Fibroblast of skin of scalp (primary cell): ENCODE results near the gene ULK3. TPM values are rescaled to one million over a fixed set of nuclear protein-coding genes. Genes with fewer than 3 reads are reported as not detected.
A peak's percentile ranks its signal among the peaks of the same experiment; 100 is the strongest.
"Not testable (repeated sequence)": the region's sequence is repeated elsewhere in the genome, so short reads cannot be mapped to it uniquely, and the experiment has no call there.

Experiments
- DNase-seq: peaks from one replicate; pipeline ENCODE4 v3.0.0-alpha.2; 2013
- polyA plus RNA-seq, 2 experiments: library from polyadenylated mRNA; unstranded; fragments of 120-200 nt; gene quantifications; one replicate each; pipeline ENCODE4 v1.2.1, GENCODE V29; 2013; ENCODE audit not compliant: insufficient read length in 2 of 2

ULK3 gene, protein sequence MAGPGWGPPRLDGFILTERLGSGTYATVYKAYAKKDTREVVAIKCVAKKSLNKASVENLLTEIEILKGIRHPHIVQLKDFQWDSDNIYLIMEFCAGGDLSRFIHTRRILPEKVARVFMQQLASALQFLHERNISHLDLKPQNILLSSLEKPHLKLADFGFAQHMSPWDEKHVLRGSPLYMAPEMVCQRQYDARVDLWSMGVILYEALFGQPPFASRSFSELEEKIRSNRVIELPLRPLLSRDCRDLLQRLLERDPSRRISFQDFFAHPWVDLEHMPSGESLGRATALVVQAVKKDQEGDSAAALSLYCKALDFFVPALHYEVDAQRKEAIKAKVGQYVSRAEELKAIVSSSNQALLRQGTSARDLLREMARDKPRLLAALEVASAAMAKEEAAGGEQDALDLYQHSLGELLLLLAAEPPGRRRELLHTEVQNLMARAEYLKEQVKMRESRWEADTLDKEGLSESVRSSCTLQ
- 12.5 TPM for polyA plus RNA-seq (2013, experiment 1 of 2; ENCODE audit: insufficient read length)
- polyA plus RNA-seq (2013, experiment 2 of 2; ENCODE audit: insufficient read length) = 13.0 TPM

DNA sequence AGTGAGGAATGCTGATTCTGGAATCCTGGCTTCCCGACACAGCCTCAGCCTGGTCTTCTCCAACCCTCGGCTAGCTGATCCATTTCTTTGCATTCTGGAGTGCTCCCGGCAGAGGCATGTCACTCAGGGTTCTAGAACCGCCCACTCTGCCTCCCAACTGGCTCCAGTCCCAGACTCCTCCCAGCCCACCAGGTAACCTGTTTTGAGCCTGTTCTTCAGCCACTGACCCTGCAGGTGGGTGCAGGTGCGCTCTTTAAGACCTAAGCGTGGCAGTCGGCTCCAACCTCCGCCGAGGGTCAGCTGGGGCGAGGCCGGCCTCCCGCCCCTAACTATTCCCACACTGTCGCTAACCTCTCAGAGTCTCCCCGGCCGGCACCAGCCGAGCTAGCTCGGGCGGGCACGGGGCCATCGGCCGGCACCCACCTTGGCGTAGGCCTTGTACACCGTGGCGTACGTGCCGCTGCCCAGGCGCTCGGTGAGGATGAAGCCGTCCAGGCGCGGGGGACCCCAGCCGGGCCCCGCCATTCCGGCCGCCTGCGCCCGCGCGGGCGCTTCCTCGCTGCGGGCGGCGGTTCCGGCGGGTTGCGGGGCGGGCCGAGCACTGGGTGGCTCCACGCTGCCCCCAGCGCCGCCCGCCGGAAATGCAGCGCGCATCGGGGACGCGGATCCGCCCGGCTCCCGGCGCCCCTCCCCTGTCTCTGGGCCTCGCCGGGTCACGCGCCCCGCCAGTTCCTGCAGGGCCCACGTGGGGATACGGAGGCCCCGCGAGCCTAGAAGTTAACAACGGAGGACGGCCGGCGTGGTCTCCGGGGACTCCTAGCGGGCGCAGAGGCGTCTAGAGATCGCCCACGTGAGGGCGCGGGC is at the start of gene ULK3:
ULK3 (minus strand) TSS at position 576 of the 864 bp plus-strand sequence; CDS start at position 525, 51 bp downstream.
- DNase-seq = peak; percentile 87

DNA sequence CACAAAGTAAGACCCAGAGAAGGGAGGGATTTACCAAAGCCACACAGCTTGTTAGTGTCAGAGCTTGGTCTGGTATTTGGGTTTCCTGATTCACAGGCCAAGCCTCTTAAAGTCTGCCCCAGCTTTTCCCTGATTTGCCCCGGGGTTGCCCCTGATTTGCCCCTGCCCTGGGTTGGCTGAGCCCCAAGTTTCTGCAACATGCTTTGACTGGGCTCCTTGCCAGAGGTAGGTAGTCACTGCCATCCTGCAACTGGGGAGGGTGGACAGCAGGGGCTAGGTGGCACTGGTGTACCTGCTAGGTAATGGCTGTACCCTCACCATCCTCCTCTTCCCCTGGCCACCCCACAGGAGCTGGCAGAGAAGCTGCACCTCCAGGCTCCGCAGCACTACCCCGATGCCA is 49.4 kb upstream of the ULK3 start:
- no peak for DNase-seq

DNA sequence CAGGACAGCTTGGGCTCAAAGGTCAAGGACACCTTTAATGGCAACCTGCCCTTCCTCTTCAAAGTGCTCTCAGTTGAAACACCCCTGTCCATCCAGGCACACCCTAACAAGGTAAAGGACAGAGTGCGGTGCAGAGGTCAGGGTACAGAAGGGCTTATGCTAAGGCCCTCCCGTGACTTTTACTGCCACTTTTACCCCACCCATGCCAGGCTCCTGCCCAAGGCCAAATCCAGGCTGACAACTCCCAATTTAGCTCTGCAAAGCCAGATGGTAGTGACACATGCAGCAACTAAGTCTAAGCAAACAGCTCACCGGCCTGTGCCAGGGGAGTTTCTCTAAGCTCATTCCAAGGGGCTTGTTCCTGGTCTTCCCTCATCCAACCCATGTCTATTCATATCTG is 48.5 kb upstream of the ULK3 start:
- no peak for DNase-seq

DNA sequence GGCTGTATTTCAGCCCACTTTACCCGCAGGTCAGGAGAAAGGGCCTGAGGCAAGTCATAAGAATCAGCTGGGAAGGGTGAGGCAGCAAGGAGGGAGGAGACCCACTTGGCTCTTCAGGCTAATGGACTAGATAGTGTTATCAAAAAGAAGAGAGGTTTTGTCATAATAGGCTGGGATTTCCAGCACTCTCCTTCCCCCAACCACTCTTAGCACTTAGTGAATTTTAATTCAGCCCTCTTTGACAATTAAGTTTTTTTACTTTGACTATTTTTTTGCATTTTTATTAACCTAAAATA is 47.7 kb upstream of the ULK3 start:
- no peak for DNase-seq

DNA sequence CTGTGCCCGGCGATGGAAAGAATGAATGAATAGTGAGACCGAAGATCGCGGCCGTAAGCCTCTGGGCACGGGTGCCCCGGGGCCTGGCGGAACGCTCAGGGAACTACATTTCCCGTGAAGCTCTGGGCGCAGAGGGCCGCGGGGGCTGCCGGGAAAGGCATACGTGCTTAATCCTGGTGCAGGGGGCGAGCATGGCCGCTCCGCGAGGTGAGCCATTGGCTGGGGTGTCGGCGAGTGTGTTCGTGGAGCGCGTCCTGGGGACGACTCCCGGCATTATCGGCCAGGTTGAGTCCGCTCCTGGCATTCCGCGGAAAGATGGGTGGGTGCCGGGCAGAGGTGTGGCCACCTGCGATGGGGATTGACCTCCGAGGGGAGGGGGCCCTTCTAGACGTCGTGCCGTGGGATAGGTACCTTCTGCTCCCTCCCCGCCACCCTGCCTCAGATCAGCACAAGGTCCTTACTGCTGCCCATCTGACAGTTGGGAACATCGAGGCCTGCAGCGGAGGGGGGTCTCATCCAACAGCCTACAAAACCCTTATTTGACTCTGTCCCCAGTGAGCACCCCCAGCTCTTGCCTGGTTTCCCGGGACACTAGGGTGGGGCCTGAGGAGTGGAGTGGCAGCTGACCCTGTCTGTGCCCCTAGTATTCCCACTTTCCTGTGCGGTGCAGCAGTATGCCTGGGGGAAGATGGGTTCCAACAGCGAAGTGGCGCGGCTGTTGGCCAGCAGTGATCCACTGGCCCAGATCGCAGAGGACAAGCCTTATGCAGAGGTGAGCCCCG is 47.1 kb upstream of the ULK3 start, which contains the start of gene MPI:
MPI (plus strand) TSS at position 160 of the 782 bp plus-strand sequence; CDS start at position 192, 32 bp downstream.
- peak; percentile 81 for DNase-seq

DNA sequence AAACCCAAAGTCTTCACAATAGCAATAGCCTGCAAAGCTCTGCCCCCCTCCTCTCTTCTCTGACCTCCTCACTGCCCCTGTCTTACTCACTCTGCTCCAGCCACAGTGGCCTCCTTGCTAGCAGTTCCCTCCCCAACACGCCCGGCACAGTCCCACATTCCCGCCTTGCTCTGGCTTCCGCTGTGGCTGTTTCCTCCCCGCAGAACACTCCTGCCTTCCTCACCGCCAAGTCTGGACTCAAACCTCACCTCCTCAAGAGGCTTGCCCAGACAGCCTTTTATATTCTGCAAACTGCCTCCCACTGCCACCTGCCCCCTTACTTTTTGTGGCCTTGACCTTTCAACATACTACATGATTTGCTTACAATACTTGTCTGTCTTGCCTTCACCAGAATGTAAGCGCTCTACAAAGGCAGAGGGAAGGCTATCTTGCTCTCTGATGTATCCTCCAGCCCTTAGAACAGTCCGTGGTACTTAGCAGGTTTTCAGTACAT is 46.5 kb upstream of the ULK3 start:
- peak; percentile 50 for DNase-seq

DNA sequence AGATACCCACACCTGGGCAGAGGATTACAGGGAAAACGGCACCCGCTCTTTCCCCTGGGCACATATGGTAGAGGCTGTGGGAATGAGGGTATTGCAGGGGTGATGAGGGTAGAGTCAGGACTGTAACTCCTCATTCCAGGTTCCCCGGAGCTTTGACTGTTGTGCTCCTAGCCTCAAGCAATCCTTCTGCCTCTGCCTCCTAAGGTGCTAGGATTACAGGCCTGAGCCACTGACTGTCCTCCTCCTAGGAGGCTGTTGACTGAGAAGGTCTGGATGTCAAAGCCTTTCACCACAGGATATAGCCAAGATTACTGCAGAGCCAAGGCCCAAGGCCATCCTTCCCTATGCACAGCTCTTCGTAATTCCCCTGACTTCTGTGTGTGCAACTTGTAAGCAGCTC is 45.8 kb upstream of the ULK3 start:
- no peak for DNase-seq

DNA sequence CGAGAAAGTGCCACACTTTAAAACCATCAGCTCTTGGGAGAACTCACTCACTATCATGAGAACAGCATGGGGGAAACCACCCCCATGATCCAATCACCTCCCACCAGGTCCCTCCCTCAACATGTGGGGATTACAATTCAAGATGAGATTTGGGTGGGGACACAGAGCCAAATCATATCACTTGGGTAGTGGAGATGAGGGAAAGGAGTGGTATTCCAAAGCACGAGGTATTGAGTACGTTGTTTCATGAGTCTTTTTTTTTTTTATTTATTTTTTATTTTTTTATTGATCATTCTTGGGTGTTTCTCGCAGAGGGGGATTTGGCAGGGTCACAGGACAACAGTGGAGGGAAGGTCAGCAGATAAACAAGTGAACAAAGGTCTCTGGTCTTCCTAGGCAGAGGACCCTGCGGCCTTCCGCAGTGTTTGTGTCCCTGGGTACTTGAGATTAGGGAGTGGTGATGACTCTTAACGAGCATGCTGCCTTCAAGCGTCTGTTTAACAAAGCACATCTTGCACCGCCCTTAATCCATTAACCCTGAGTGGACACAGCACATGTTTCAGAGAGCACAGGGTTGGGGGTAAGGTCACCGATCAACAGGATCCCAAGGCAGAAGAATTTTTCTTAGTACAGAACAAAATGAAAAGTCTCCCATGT is 44.7 kb upstream of the ULK3 start:
- not testable (repeated sequence) for DNase-seq

DNA sequence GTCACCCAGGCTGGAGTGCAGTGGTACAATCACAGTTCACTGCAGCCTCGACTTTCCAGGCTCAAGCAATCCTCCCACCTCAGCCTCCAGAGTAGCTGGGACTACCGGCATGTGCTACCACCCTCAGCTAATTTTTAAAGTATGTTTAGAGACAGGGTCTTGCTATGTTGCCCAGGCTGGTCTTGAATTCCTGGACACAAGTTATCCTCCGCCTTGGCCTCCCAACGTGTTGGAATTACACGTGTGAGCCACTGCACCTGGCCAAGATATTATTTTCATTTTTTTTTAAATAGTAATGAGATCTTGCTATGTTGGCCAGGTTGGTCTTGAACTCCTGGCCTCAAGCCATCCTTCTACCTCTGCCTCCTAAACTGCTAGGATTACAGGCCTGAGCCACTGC is 42.5 kb upstream of the ULK3 start:
- no peak for DNase-seq

DNA sequence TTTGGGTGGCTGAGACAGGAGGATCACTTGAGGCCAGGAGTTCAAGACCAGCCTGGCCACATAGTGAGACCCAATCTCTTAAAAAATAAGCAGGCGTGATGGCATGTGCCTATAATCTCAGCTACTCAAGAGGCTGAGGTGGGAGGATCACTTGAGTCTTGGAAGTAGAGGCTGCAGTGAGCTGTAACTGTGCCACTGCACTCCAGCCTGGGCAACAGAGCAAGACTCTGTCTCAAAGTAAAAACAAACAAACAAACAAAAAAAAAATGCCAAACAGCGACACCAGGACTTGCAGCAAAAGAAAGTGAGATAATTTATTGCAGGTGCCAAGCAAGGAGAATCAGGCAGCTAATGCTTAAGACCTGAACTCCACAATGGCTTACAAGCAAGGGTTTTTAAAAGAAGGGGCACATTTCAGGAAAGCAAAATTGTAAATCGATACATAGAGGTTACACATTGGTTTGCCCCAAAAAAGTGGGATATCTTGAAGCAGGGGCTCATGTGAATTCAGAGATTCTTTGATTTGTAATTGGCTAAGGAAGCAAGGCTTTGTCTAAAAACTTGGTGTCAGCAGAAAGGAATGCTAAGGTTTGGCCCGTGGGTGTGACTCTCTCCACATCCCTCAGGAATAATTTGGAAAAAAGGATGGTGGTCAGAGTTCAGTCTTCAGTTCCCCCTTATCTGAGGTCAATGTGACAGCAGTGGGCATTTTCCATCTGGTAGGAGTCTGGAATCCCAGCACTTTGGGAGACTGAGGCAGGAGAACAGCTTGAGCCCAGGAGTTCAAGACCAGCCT is 41.7 kb upstream of the ULK3 start:
- peak; percentile 16 for DNase-seq

DNA sequence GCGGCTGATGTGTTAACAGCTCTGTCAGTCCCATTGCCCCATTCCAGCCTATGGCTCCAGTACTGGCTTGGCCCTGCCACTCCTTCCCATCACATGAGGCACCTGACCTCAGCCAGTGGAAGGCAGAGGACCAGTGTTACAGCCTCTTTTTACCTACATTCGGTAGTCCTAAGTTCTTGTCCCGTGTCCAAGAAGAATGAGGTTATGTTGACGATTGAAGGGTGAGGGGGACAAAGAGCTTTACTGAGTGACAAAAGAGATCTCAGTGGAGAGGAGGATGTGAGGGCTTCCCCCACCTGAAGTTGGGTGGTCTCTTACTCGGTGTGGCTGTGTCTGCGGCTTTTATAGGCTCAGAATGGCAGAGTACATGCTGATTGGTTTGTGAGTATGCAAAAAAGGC is 39.6 kb upstream of the ULK3 start:
- DNase-seq = no peak

DNA sequence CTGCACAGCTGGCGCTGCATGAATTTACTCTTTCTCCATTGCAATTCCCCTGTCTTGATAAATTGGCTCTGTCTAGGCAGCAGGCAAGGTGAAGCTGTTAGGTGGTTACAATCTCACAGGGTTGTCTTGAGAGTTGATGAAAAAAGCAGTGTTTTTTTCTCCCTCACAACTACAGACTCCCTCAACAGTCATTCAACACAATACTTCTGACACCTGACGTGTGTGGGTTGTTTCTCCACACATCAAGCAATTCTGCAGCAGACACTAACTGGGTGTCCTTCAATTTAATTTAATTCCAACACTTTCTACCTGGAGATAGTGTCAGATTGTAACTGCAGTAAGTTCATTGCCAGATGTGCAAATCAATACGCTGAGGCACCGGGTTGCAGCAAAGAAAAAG is 35.3 kb upstream of the ULK3 start:
- no peak for DNase-seq

DNA sequence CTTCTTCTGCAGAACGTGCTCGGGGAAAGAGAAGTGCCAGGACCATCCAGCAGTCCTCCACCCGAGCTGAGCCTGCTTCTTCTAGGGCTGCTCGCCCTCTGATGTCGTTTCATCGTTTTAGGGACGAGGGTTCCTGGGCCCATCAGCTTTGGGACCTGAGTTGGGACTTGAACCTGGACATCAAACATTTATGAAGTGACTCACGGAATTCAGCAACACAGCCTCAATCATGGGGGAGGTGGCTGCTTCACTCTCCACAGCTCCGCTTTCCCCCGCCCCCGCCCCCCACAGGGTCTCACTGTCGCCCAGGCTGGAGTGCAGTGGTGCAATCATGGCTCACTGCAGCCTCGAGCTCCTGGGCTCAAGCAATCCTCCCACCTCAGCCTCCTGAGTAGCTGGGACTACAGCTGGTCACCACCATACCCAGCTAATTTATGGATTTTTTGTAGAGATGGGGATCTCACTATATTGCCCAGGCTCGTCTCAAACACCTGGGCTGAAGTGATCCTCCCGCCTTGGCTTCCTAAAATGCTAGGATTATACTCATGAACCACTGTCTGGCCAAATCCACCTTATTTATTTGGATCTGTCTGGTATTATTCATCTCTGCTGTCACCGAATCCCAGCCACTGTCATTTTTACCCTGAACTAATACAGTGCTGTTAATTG is 30.9 kb upstream of the ULK3 start:
- peak; percentile 55 for DNase-seq

DNA sequence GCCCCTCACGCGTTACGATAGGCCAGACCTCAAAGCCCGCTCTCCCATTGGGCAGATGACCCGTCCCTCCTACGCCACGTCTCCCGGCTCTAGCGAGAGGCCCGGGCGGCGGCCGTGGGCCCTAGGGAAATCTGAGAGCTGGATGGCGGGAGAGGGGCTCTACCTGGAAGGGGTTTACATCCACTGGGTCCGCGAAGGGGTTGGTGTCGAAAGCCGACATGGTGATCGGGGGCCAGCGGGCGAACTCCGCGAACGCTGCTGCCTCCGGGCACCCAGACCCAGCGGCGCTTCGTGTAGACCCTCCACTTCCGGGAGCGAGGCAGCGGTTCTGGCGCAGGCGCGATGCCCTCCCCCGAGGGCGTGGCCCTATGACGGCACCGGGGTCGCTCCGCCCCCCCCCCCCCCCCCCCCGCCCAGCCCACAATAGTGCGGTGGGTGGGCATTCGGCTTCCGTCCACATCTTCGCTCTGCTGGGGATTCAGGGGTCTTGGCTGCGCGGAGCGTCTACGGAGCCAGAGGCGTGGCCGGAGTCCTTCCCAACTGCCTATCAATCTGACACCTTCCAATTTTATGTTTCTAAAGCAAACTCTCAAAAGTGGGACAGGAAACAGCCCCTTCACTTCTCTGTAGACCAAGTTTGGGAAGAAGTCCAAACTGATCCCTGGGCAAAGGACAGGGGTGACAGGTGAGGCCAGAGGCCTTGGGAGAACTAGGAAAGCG is 30.2 kb upstream of the ULK3 start, which contains the start of gene SCAMP2:
SCAMP2 (minus strand) TSS at position 330 of the 720 bp plus-strand sequence; CDS start at position 220, 110 bp downstream.
- DNase-seq = peak; percentile 95

DNA sequence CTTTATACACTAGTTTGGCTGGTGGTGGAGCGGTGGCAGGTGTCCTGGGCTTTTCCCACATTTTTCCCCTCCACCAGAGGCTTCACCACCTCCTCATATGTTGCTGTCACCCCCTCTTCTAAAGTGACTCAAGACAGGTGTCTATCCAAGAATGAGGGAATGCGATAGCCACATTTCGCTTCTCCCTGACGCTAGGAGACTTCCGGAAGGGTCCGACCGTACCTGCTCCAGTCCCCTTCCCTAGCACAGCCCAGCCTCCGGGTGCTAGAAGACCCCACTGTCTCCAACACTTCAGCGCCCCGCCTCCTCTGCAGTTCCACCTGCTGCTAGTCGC is 29.7 kb upstream of the ULK3 start:
- DNase-seq = no peak

DNA sequence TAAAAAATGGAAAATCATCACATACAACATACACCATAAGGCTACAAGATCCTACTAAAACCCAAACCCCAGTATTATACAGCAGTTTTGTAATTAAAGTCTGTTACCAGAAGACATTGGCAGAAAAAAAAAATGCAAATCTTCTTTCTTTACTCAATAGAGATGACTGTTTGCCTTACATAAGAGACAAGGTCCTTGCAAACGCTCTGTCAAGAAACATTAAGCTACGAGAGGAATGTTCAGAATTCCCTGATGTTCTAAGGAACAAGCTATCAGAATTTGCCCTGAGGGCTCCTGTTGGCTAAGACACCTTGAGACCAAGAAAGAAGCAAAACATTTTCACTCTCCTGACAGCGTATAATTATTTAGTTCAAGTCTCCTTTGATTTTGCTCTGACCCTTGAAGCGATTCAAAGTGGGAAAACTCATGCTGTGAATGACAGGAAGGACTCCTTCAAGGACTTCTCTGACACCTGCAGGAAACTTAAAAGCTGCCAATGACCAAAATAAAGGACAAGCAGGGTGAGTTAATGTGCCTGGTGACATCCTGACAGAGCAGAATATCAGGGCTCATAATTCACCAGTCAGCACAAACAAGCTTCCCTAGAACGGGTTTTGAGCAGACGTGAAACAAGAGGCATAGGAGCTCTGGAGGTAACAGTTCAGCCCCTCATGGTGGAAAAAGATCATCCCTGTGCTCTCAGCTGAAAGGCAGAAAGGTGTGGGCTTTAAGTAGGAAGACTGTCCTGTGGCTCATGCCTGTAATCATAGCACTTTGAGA is 27.7 kb upstream of the ULK3 start:
- DNase-seq = no peak

DNA sequence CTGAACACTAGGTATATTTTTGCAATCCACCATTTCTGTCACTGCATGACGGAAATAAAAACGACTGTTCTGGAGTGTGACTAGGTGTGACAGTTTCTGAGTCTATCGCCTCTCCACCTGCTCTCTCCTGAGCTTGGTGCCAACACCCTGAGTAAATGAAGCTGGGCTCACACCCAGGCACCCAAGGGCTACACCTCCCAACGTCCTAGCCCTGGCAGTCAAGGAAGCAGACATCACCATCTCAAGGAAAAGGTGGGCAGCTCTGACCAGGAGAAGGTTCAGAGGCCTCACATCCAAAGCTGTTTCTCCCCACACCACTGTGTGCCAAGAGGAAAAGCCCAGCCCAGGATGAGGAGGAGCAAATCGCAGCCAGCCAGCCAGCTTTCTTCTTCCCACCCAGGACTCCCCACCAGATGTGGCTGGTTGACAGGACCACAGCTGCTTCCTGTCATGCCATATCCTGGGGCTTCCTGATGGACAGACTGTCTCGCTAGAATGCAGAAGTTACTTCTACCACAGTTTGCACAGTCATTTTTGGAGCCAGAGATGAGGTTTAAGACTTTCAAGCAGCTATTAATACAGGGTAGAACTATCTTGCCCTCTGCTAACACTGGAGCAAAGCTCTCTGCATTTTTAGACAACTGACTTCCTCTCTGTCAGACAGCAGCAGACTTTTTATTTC is 26.9 kb upstream of the ULK3 start:
- DNase-seq = no peak

DNA sequence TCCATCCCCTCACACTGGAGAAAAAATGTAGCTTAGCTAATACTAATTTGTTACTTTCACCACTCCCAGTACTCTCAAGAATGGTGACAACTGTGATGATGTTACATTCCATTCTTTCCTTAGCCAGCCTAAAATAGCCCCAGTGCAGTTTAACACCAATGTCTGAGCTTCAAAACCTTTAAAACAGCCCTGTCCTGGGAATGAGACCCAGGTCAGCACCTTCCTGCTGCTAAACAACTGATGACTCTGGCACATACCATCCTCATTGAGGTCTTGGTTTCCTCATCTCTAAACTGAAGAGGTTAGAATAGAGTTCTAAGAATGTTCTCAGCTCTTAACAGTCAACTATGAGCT is 26.4 kb upstream of the ULK3 start:
- no peak for DNase-seq
